HG03103 (cell line): ENCODE measurements around the gene ATP13A5.

Source experiments
- ATAC-seq: cut with Tn5 transposase; IDR thresholded peaks from one replicate; pipeline ENCODE4 v1.9.1; 2021; ENCODE audit warnings: low read depth; ENCODE audit not compliant: unreplicated experiment

The ATP13A5 gene, protein sequence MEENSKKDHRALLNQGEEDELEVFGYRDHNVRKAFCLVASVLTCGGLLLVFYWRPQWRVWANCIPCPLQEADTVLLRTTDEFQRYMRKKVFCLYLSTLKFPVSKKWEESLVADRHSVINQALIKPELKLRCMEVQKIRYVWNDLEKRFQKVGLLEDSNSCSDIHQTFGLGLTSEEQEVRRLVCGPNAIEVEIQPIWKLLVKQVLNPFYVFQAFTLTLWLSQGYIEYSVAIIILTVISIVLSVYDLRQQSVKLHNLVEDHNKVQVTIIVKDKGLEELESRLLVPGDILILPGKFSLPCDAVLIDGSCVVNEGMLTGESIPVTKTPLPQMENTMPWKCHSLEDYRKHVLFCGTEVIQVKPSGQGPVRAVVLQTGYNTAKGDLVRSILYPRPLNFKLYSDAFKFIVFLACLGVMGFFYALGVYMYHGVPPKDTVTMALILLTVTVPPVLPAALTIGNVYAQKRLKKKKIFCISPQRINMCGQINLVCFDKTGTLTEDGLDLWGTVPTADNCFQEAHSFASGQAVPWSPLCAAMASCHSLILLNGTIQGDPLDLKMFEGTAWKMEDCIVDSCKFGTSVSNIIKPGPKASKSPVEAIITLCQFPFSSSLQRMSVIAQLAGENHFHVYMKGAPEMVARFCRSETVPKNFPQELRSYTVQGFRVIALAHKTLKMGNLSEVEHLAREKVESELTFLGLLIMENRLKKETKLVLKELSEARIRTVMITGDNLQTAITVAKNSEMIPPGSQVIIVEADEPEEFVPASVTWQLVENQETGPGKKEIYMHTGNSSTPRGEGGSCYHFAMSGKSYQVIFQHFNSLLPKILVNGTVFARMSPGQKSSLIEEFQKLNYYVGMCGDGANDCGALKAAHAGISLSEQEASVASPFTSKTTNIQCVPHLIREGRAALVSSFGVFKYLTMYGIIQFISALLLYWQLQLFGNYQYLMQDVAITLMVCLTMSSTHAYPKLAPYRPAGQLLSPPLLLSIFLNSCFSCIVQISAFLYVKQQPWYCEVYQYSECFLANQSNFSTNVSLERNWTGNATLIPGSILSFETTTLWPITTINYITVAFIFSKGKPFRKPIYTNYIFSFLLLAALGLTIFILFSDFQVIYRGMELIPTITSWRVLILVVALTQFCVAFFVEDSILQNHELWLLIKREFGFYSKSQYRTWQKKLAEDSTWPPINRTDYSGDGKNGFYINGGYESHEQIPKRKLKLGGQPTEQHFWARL

DNA sequence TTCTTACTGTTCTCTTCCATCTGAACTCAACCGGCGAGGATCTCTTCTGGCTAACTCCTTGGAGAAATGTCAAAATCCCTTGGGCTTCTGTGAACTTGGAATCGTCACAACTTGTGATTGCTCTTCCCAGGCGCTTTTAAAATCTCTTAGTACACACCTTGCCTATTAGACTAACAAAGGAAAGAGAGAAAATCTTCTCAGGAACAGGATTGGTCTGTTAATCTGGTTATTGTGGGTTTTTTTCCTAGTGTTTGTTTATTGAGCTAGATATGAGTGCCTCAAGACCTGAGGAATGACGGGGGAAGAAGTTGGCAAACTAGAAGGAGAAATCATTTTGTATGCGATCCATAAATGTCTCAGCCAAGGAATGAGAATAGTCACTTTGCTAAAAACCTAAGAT lies at the start of gene ATP13A5:
TSS of gene ATP13A5 (minus strand) at position 48 of the 400 bp plus-strand sequence. CDS start at position 20, 28 bp downstream.
- no peak for ATAC-seq

- no peak for ATAC-seq
Observed at GRCh38 chr3:193418576-193419373, 40.2 kb upstream of the ATP13A5 start.

- no peak for ATAC-seq
Observed at GRCh38 chr3:193416629-193417028, 38.1 kb upstream of the ATP13A5 start.

DNA sequence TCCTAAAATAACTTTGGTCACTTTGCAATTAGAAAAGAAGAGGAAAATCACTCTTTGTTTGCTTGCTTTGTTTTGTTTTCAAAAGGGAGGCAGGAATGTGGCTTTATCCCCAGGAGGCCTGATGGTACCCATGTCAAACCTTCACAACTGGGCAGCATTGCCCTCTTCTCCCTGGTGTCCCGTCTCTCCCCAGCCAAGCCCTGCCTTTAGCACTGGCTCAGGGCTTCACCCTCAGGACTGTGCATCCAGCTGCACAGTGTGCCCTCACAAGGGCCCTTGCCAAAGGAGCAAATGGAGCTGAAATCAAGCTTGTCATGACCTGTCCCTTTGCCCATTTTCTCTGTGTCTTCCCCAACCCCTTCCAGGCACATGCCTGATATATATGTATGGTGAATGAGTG lies 29.1 kb upstream of the ATP13A5 start:
- ATAC-seq = no peak

- ATAC-seq = no peak
Observed at GRCh38 chr3:193407112-193407511, 28.6 kb upstream of the ATP13A5 start.

DNA sequence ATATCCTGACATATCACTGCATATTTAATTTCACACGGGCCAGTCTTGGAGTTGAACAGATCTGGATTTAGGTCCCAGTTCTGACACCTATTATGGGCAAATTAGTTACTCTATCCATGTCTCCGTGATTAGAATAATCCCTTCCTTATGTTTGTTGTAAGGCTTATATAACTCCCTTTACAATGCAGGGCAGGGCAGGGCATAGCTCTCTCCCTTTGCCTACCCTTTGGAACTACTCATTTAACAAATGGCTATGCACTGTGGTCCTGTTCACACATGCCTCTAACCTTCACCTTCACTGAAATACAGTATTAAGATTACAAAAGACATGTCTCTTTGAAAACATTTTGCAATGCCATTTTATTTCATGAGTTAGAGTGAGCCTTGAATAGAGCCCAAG lies 24.8 kb upstream of the ATP13A5 start:
- ATAC-seq = no peak

GRCh38 chr3:193400304-193400703 lies 21.8 kb upstream of the ATP13A5 start:
- no peak for ATAC-seq

DNA sequence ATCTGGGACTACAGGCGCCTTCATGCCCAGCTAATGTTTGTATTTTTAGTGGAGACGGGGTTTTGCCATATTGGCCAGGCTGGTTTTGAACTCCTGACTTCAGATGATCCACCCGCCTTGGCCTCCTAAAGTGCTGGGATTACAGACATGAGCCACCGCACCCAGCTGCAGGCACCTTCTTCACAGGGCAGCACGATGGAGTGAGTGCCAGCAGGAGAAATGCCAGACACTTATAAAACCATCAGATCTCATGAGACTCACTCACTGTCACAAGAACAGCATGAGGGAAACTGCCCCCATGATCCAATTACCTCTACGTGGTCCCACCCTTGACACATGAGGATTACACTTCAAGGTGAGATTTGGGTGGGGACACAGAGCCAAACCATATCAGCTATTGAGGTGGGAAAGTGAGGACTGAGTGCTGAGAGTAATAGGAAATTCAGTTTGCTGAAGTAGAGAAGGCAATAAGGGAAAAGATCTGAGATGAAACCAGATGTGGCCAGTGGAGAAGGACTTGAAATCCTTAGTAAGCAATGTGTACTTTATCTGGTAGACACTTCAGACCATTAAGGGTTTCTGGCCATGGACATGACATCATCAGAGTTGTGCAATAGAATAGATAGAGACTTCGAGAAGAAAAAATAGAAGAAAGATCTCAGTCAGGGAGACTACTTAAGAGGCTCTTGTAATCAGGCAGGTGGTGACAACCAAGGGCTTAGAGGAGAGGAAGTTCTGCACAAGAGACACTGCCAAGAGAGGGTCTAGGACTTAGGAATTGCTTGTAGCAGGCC lies 18.1 kb upstream of the ATP13A5 start:
- ATAC-seq = no peak

- ATAC-seq = no peak
Observed at GRCh38 chr3:193391902-193392301, 13.3 kb upstream of the ATP13A5 start.

- ATAC-seq = no peak
Observed at GRCh38 chr3:193389335-193389734, 10.8 kb upstream of the ATP13A5 start.

DNA sequence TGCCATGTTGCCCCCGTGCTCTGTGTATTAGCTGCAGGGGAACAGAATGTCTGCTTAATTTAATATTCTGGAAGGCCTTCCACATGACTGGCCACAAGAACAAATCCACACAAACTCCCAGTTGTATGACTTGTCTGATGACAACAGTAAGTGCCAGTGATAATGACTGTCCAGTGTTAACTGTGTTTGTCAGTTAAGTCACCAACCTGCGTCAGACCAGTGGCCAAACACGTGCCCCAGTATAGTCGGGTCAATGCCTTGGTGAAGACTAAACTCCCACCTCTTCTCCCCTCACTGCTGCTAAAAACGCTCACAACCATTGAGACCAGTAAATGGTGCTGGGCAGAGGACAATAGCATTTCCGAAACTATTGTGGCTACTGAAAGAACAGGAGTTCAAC lies 9.8 kb upstream of the ATP13A5 start:
- ATAC-seq = no peak

DNA sequence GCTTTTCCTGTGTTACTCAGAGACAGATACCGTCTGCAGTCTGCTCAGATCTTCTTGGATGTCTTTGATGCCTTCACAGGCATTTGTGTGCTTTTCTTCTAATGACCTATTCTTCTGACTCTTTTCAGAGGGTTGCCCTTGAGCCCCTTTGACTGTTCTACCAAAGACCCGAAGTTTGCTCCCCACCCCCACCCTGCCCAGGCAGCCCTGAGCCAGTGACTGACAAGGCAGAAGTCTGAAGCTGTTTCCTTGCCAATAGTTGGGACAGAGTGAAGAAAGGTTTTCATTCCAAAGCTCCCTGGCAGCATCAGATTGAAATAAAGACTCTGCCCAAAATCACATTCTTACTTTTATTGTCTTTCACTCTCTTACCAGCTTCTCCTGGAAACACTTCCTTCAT lies 9.0 kb upstream of the ATP13A5 start:
- ATAC-seq = no peak

DNA sequence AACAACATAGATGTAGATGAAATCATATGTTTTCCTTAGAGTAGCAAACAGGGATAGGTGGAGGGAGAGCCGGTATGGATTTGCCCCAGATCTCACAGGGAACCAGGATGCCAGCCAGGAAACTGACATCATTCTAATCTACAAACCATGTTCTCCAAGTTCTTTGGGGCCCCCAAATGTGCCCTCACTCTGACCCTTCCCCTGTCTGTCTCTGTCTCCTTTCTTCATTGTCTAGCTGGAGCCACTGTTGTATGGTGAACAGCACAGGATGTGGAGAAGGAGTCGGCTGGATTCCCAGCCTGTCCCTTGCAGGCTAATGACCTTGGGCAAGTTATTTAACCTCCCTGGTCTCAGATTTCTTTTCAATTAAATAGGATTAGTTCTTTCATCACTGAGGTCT lies 962 bp downstream of the ATP13A5 start:
- no peak for ATAC-seq

GRCh38 chr3:193375614-193376013 lies 2.9 kb downstream of the ATP13A5 start:
- ATAC-seq = no peak

GRCh38 chr3:193372783-193373182 lies 5.8 kb downstream of the ATP13A5 start:
- peak; percentile 73 for ATAC-seq

GRCh38 chr3:193367868-193368267 lies 10.7 kb downstream of the ATP13A5 start:
- ATAC-seq = no peak

- no peak for ATAC-seq
Observed at GRCh38 chr3:193357291-193357690, 21.3 kb downstream of the ATP13A5 start.

DNA sequence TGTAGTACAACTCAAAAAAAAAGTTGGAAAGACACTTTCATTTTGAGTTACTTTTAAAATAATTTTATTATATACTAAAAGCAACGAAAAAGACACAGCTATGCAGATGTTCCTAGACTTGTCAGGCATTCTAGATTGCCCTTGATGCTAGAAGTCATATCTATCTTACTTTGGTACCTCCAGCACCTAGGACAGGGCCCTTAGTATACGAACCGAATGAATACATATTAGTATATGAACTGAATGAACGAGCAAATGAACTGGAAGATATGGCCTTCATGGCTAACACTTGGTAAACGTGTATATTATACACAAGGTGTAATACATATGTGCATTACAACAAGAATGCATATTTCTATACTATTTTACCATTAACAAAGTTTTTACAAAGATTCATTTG lies 24.1 kb downstream of the ATP13A5 start:
- no peak for ATAC-seq

DNA sequence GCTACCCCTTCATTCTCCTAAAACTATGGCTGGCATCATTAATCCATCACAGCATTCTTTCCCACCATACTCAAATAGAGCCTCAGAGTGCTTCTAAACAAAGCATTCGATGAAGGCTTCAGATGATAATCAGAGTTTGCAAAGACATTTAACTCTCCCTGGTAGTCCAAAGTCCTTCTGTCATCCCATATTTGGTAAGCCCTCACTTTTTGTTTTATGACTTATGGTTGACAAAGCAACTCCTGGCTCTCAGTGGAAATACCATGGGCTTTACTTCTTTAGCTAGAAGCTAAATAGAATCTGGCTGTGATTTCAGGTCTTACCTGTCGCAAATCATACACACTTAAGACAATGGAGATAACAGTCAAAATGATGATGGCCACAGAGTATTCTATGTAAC lies 27.8 kb downstream of the ATP13A5 start:
- ATAC-seq = no peak
